Progenitor cell of endocrine pancreas (in vitro differentiated cells): ENCODE measurements around the gene IER3. TPM values are rescaled to one million over a fixed set of nuclear protein-coding genes. Genes with fewer than 3 reads are reported as not detected.
"Not testable (repeated sequence)": the region's sequence is repeated elsewhere in the genome, so short reads cannot be mapped to it uniquely, and the experiment has no call there.

Source experiments
- DNase-seq: peaks from one replicate; pipeline ENCODE4 v3.0.0; 2021; ENCODE audit warnings: low spot score; ENCODE audit not compliant: unreplicated experiment
- H3K27ac Mint-ChIP-seq: 2 replicates; pipeline ENCODE4 v1.8.0; 2021; ENCODE audit warnings: mild to moderate bottlenecking, moderate library complexity, mixed read lengths
- H3K27me3 Mint-ChIP-seq: 2 replicates; pipeline ENCODE4 v1.8.0; 2021; ENCODE audit warnings: mixed read lengths
- H3K36me3 Mint-ChIP-seq: 2 replicates; pipeline ENCODE4 v1.8.0; 2022; ENCODE audit warnings: mixed read lengths; ENCODE audit not compliant: insufficient read depth
- H3K4me1 Mint-ChIP-seq: 2 replicates; pipeline ENCODE4 v1.8.0; 2021; ENCODE audit warnings: low read depth, mixed read lengths
- H3K4me3 Mint-ChIP-seq: 2 replicates; pipeline ENCODE4 v1.8.0; 2021; ENCODE audit warnings: low read depth, mild to moderate bottlenecking, moderate library complexity, mixed read lengths
- H3K9me3 Mint-ChIP-seq: 2 replicates; pipeline ENCODE4 v1.8.0; 2021; ENCODE audit warnings: low read depth, mixed read lengths
- total RNA-seq: library from RNA; stranded (reverse); gene quantifications from 2 replicates; pipeline ENCODE4 v1.2.1, GENCODE V29; 2021
- TF ChIP-seq, protein P1 (sequence below): fragments of 200-600 bp; sonication (generic); IDR thresholded peaks from one replicate; pipeline ENCODE4 v1.5.0; 2021; ENCODE audit warnings: antibody characterized with exemption, mild to moderate bottlenecking; ENCODE audit not compliant: unreplicated experiment

IER3 gene
- total RNA-seq, 1 donor from 2014 or later, result 23.2 TPM

DNA sequence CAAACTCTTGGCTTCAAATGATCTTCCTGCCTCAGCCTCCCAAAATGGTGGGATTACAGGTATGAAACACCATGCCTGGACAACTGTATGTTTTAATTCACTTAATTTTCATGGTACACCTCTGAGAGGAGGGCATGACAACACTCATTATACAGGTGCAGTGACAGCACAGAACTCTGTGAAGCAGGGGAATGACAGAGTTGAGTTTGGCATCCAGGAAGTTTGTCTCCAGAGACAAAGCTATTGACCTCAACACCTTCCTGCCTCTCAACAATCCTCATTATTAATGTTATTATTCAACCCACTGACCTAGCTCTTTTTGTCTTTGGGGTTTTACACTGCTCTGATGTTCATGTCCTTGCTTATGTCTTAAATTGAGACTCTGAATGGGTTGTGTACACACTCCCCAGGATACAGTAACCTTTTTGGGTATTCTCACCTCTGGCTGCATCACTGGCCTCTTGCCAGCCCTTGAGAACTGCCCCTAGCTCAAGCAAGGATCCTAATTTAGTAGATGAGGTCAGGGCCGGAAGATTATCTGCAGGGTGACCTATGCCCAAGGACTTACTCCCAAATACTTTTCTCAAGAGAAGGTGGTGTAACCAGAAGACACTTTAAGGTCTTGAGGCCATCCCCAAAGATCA is 13.0 kb upstream of the IER3 start:
- no peak overlapping the region for H3K4me3 Mint-ChIP-seq
- peaks cover 11% of the 10 kb centered on the region for H3K4me1 Mint-ChIP-seq
- TF ChIP-seq, protein P1, sequence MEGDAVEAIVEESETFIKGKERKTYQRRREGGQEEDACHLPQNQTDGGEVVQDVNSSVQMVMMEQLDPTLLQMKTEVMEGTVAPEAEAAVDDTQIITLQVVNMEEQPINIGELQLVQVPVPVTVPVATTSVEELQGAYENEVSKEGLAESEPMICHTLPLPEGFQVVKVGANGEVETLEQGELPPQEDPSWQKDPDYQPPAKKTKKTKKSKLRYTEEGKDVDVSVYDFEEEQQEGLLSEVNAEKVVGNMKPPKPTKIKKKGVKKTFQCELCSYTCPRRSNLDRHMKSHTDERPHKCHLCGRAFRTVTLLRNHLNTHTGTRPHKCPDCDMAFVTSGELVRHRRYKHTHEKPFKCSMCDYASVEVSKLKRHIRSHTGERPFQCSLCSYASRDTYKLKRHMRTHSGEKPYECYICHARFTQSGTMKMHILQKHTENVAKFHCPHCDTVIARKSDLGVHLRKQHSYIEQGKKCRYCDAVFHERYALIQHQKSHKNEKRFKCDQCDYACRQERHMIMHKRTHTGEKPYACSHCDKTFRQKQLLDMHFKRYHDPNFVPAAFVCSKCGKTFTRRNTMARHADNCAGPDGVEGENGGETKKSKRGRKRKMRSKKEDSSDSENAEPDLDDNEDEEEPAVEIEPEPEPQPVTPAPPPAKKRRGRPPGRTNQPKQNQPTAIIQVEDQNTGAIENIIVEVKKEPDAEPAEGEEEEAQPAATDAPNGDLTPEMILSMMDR, result no peak
- no peaks in the 10 kb centered on the region for H3K9me3 Mint-ChIP-seq
- H3K36me3 Mint-ChIP-seq, result no peaks in the 10 kb centered on the region
- DNase-seq, result no peak
- H3K27ac Mint-ChIP-seq, result peak overlapping the region; percentile 6
- no peaks in the 10 kb centered on the region for H3K27me3 Mint-ChIP-seq

DNA sequence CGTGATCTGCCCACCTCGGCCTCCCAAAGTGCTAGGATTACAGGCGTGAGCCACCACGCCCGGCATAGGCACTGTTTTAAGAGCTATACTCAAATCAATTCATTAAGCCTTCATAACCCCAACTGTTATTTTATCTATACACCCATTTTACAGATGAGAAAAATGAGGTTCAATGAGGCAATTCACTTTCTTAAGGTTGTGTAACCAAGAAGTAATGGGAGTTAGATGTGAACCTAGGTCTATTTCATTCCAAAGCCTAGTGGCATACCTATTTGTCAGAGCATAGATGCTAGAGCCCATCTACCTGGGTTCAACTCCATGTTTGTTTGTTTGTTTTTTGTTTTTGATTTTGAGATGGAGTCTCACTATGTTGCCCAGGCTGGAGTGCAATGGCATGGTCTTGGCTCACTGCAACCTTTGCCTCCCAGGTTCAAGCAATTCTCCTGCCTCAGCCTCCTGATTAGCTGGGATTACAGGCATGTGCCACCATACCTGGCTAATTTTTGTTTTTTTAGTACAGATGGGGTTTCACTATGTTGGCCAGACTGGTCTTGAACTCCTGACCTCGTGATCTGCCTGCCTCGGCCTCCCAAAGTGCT is 12.2 kb upstream of the IER3 start:
- H3K4me1 Mint-ChIP-seq, result peaks cover 11% of the 10 kb centered on the region
- not testable (repeated sequence) for H3K27ac Mint-ChIP-seq, H3K36me3 Mint-ChIP-seq, H3K9me3 Mint-ChIP-seq, DNase-seq, H3K27me3 Mint-ChIP-seq, H3K4me3 Mint-ChIP-seq

DNA sequence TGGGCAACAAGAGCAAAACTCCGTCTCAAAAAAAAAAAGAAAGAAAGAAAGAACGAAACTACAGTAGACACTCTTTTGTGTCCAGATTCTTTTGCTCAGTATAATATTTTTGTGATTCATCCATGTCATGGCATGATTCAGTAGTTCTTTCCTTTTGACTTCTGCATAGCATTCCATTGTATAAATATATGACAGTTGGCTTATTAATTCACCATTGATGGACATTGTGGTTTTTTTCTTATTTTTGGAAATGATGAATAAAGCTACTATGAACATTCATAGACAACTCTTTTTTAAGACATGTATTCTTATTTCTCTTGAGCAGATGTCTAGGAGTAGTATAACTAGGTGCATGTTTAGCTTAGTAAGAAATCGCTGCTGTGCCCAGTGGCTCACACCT is 10.3 kb upstream of the IER3 start:
- no peaks in the 10 kb centered on the region for H3K36me3 Mint-ChIP-seq
- no peaks in the 10 kb centered on the region for H3K9me3 Mint-ChIP-seq
- no peak for DNase-seq
- no peaks in the 10 kb centered on the region for H3K27me3 Mint-ChIP-seq
- TF ChIP-seq, protein P1, result no peak
- peaks cover 14% of the 10 kb centered on the region for H3K4me1 Mint-ChIP-seq
- no peak overlapping the region for H3K27ac Mint-ChIP-seq
- no peak overlapping the region for H3K4me3 Mint-ChIP-seq

DNA sequence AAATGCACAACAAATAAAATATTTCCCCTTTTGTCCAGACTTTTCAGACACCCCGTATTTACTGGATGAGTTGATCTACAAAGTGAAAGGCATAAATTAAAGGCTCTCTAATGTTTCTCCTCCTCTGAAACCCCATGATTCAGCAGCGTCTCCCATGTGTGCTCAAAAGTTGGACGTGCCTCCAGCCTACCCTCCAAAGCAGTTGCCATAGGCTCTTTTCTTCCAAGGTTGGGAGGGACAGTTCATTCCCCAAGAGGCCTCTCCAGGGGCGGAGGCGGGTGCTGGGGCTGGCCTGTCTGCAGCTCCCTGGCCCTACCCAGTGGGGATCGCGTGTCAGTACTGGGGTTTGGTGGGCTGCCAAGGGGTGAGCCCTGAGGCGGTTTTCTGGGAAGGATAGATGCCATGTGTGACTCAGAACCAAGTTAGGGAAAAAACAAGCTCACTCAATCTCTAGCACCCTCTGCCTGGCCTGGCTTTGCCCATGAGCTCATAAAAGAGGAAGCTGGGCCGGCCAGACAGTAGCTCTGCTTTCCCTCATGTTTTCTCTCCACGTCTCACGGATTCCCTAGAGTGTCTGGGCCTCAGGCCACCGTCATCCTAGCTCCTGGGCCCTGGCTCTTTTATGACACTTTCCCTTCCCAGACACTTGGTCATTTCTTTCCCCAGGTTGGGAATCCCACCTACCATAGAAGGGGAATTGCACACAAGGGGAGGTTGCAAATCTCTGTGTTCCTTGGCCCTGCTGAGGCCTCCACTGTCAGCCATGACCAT is 8.0 kb upstream of the IER3 start:
- Mint-ChIP-seq H3K36me3 (no peaks in the 10 kb centered on the region), H3K9me3 (no peaks in the 10 kb centered on the region), H3K27ac (no peak overlapping the region), H3K4me1 (peaks cover 27% of the 10 kb centered on the region), H3K4me3 (no peak overlapping the region), H3K27me3 (no peaks in the 10 kb centered on the region)
- TF ChIP-seq, protein P1, result no peak
- DNase-seq, result no peak

DNA sequence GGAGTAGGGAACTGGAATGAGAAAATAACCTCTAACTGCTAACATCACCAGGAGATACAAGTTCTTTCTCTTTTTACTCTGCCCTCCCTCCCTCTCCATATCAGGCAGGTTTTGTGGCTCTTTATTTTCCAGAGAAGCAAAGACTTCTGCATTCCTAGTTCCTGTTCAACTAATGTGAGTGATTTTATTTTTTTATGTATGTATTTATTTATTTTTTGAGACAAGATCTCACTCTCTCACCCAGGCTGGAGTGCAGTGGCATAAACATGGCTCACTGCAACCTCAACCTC is 6.0 kb upstream of the IER3 start:
- Mint-ChIP-seq H3K4me3 (no peak overlapping the region), H3K27ac (peak overlapping the region; percentile 97), H3K4me1 (peaks cover 28% of the 10 kb centered on the region)

More for the DNA sequence above, 6.0 kb upstream of the IER3 start:
- no peaks in the 10 kb centered on the region for H3K9me3 Mint-ChIP-seq
- no peaks in the 10 kb centered on the region for H3K27me3 Mint-ChIP-seq
- no peak for DNase-seq
- no peaks in the 10 kb centered on the region for H3K36me3 Mint-ChIP-seq
- TF ChIP-seq, protein P1, result no peak
